Measurements from ENCODE around the gene PCGF6. TPM values are rescaled to one million over a fixed set of nuclear protein-coding genes. Genes with fewer than 3 reads are reported as not detected.

Gene PCGF6
- total and polyA plus RNA-seq, 2 experiments from 2014 or later: 9.7 to 12.6 TPM

GRCh38 chr10:103284170-103284569 is 66.8 kb downstream of the PCGF6 start:
- H3K4me3 ChIP-seq: no peak overlapping the region
- H3K27me3 ChIP-seq (replicated peaks; ENCODE audit: insufficient read depth): peaks cover 60% of the 10 kb centered on the region
- no peak overlapping the region for H2AFZ ChIP-seq
- H3K4me1 ChIP-seq (ENCODE audit: insufficient read depth): no peaks in the 10 kb centered on the region
- WGBS, 2 experiments (ENCODE audit: low coverage in 1 of 2, low lambda C conversion rate in 2 of 2, missing lambda C conversion rate in 2 of 2): 45 to 48% methylated on average over 11 of the region's 11 CpGs
- H3K9me2 ChIP-seq (ENCODE audit: insufficient read depth): no peaks in the 10 kb centered on the region
- H3K79me2 ChIP-seq (ENCODE audit: insufficient read depth): no peaks in the 10 kb centered on the region
- H4K20me1 ChIP-seq (ENCODE audit: insufficient read depth): no peaks in the 10 kb centered on the region
- no peak overlapping the region for H3K9ac ChIP-seq
- peak; percentile 50 for DNase-seq
- H3K27ac ChIP-seq: no peak overlapping the region
- in situ Hi-C loops (cut with MboI): no loop called here
- H3K36me3 ChIP-seq (ENCODE audit: low read depth): no peaks in the 10 kb centered on the region
- TF ChIP-seq EZH2 (IDR thresholded peaks at IDR 0.05; ENCODE audit: insufficient read depth, poor library complexity, severe bottlenecking): no peak
- TF ChIP-seq EZH2phosphoT487 (IDR thresholded peaks at IDR 0.05; ENCODE audit: insufficient read depth, low read depth): no peak
- no peaks in the 10 kb centered on the region for H3F3A ChIP-seq (ENCODE audit: insufficient read depth)
- no peak overlapping the region for H3K4me2 ChIP-seq (ENCODE audit: unreplicated experiment)
- no peaks in the 10 kb centered on the region for H3K9me3 ChIP-seq (ENCODE audit: low read depth)

- no peaks in the 10 kb centered on the region for H3K36me3 ChIP-seq (ENCODE audit: low read depth)
- WGBS, 2 experiments (ENCODE audit: low coverage in 1 of 2, low lambda C conversion rate in 2 of 2, missing lambda C conversion rate in 2 of 2): 35 to 38% methylated on average over 1 of the region's 1 CpG
- H3K4me1 ChIP-seq (ENCODE audit: insufficient read depth): no peaks in the 10 kb centered on the region
- no peaks in the 10 kb centered on the region for H3K9me2 ChIP-seq (ENCODE audit: insufficient read depth)
- H3K27me3 ChIP-seq (replicated peaks; ENCODE audit: insufficient read depth): peaks cover 60% of the 10 kb centered on the region
- H3K9ac ChIP-seq: no peak overlapping the region
- in situ Hi-C loops (cut with MboI): no loop called here
- H3F3A ChIP-seq (ENCODE audit: insufficient read depth): no peaks in the 10 kb centered on the region
- no peak overlapping the region for H3K4me2 ChIP-seq (ENCODE audit: unreplicated experiment)
- H4K20me1 ChIP-seq (ENCODE audit: insufficient read depth): no peaks in the 10 kb centered on the region
- no peak for DNase-seq
- no peak overlapping the region for H3K27ac ChIP-seq
- H2AFZ ChIP-seq: no peak overlapping the region
- TF ChIP-seq EZH2 (IDR thresholded peaks at IDR 0.05; ENCODE audit: insufficient read depth, poor library complexity, severe bottlenecking) (no peak), EZH2phosphoT487 (IDR thresholded peaks at IDR 0.05; ENCODE audit: insufficient read depth, low read depth) (no peak)
- no peaks in the 10 kb centered on the region for H3K79me2 ChIP-seq (ENCODE audit: insufficient read depth)
- no peak overlapping the region for H3K4me3 ChIP-seq
- H3K9me3 ChIP-seq (ENCODE audit: low read depth): no peaks in the 10 kb centered on the region
Observed at GRCh38 chr10:103282961-103283360, 68.0 kb downstream of the PCGF6 start.

GRCh38 chr10:103281753-103282152 is 69.2 kb downstream of the PCGF6 start:
- peak; percentile 15 for DNase-seq
- H4K20me1 ChIP-seq (ENCODE audit: insufficient read depth): no peaks in the 10 kb centered on the region
- in situ Hi-C loops (cut with MboI): no loop called here
- H3K9ac ChIP-seq: no peak overlapping the region
- H2AFZ ChIP-seq: no peak overlapping the region
- no peak overlapping the region for H3K4me3 ChIP-seq
- H3K4me2 ChIP-seq (ENCODE audit: unreplicated experiment): no peak overlapping the region
- no peaks in the 10 kb centered on the region for H3K9me3 ChIP-seq (ENCODE audit: low read depth)
- H3K27me3 ChIP-seq (replicated peaks; ENCODE audit: insufficient read depth): peaks cover 63% of the 10 kb centered on the region
- H3K4me1 ChIP-seq (ENCODE audit: insufficient read depth): no peaks in the 10 kb centered on the region
- no peaks in the 10 kb centered on the region for H3K36me3 ChIP-seq (ENCODE audit: low read depth)
- H3K27ac ChIP-seq: no peak overlapping the region
- 2 to 3% methylated on average over 14 of the region's 14 CpGs for WGBS, 2 experiments (ENCODE audit: low coverage in 1 of 2, low lambda C conversion rate in 2 of 2, missing lambda C conversion rate in 2 of 2)
- no peaks in the 10 kb centered on the region for H3F3A ChIP-seq (ENCODE audit: insufficient read depth)
- no peaks in the 10 kb centered on the region for H3K9me2 ChIP-seq (ENCODE audit: insufficient read depth)
- no peaks in the 10 kb centered on the region for H3K79me2 ChIP-seq (ENCODE audit: insufficient read depth)
- no peak for TF ChIP-seq EZH2phosphoT487 (IDR thresholded peaks at IDR 0.05; ENCODE audit: insufficient read depth, low read depth)
- TF ChIP-seq EZH2 (IDR thresholded peaks at IDR 0.05; ENCODE audit: insufficient read depth, poor library complexity, severe bottlenecking): no peak

DNA sequence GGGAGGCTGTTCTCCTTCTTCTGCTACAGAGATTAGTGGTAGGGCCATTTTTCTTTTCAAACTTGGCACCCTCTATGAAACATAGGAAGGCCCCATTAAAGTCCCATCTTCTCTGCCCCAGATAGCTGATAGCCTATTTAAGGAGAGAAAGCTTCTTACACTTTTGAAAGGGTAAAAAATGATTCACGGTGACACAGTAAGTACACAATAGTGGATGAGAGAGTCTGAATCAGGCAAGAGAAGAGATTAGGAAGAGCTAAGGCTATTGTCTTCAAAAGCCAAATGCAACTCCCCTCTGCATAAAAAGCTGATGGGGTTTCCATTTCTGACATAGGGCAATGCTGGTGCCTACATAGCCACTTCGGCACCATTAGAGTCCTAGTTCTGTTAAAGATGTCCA is 70.4 kb downstream of the PCGF6 start:
- no peaks in the 10 kb centered on the region for H3F3A ChIP-seq (ENCODE audit: insufficient read depth)
- H3K27me3 ChIP-seq (replicated peaks; ENCODE audit: insufficient read depth): peaks cover 69% of the 10 kb centered on the region
- WGBS, 2 experiments (ENCODE audit: low coverage in 1 of 2, low lambda C conversion rate in 2 of 2, missing lambda C conversion rate in 2 of 2): 80 to 81% methylated on average over 2 of the region's 2 CpGs
- no peaks in the 10 kb centered on the region for H3K36me3 ChIP-seq (ENCODE audit: low read depth)
- no peaks in the 10 kb centered on the region for H4K20me1 ChIP-seq (ENCODE audit: insufficient read depth)
- no peak overlapping the region for H3K27ac ChIP-seq
- H3K9ac ChIP-seq: no peak overlapping the region
- no peaks in the 10 kb centered on the region for H3K9me3 ChIP-seq (ENCODE audit: low read depth)
- TF ChIP-seq EZH2 (IDR thresholded peaks at IDR 0.05; ENCODE audit: insufficient read depth, poor library complexity, severe bottlenecking) (no peak), EZH2phosphoT487 (IDR thresholded peaks at IDR 0.05; ENCODE audit: insufficient read depth, low read depth) (no peak)
- DNase-seq: no peak
- H3K4me1 ChIP-seq (ENCODE audit: insufficient read depth): no peaks in the 10 kb centered on the region
- in situ Hi-C loops (cut with MboI): no loop called here
- no peaks in the 10 kb centered on the region for H3K79me2 ChIP-seq (ENCODE audit: insufficient read depth)
- no peak overlapping the region for H3K4me2 ChIP-seq (ENCODE audit: unreplicated experiment)
- H3K9me2 ChIP-seq (ENCODE audit: insufficient read depth): no peaks in the 10 kb centered on the region
- H3K4me3 ChIP-seq: no peak overlapping the region
- no peak overlapping the region for H2AFZ ChIP-seq

GRCh38 chr10:103280031-103280430 is 70.9 kb downstream of the PCGF6 start:
- H3K9ac ChIP-seq: no peak overlapping the region
- no peak overlapping the region for H3K27ac ChIP-seq
- no peak for TF ChIP-seq EZH2 (IDR thresholded peaks at IDR 0.05; ENCODE audit: insufficient read depth, poor library complexity, severe bottlenecking)
- TF ChIP-seq EZH2phosphoT487 (IDR thresholded peaks at IDR 0.05; ENCODE audit: insufficient read depth, low read depth): no peak
- WGBS, 2 experiments (ENCODE audit: low coverage in 1 of 2, low lambda C conversion rate in 2 of 2, missing lambda C conversion rate in 2 of 2): 59 to 63% methylated on average over 3 of the region's 3 CpGs
- no peaks in the 10 kb centered on the region for H3K9me2 ChIP-seq (ENCODE audit: insufficient read depth)
- H3K36me3 ChIP-seq (ENCODE audit: low read depth): no peaks in the 10 kb centered on the region
- H3K9me3 ChIP-seq (ENCODE audit: low read depth): no peaks in the 10 kb centered on the region
- H2AFZ ChIP-seq: no peak overlapping the region
- no peaks in the 10 kb centered on the region for H4K20me1 ChIP-seq (ENCODE audit: insufficient read depth)
- H3F3A ChIP-seq (ENCODE audit: insufficient read depth): no peaks in the 10 kb centered on the region
- no peak for DNase-seq
- H3K4me3 ChIP-seq: no peak overlapping the region
- H3K4me2 ChIP-seq (ENCODE audit: unreplicated experiment): no peak overlapping the region
- H3K27me3 ChIP-seq (replicated peaks; ENCODE audit: insufficient read depth): peaks cover 73% of the 10 kb centered on the region
- no peaks in the 10 kb centered on the region for H3K79me2 ChIP-seq (ENCODE audit: insufficient read depth)
- in situ Hi-C loops (cut with MboI): no loop called here
- no peaks in the 10 kb centered on the region for H3K4me1 ChIP-seq (ENCODE audit: insufficient read depth)
